Vagina (tissue), 2 donors: ENCODE results near the gene CRYAB. TPM values are rescaled to one million over a fixed set of nuclear protein-coding genes. Genes with fewer than 3 reads are reported as not detected.
A peak's percentile ranks its signal among the peaks of the same experiment; 100 is the strongest.

Experiments
- DNase-seq, 2 donors: peaks; one replicate each; pipeline ENCODE4 v3.0.0-alpha.2; 2017; ENCODE audit errors: extremely low spot score in 2 of 2
- H3K27ac ChIP-seq: fragments of 200-600 bp; sonication (generic); one replicate; pipeline ENCODE4 v1.5.1; 2019
- H3K27me3 ChIP-seq: fragments of 200-600 bp; sonication (generic); one replicate; pipeline ENCODE4 v1.5.1; 2019
- H3K36me3 ChIP-seq, 2 donors: fragments of 200-600 bp; sonication (generic); one replicate each; pipeline ENCODE4 v1.5.1; 2017 to 2019
- H3K4me1 ChIP-seq: fragments of 200-600 bp; sonication (generic); one replicate; pipeline ENCODE4 v1.5.1; 2019
- H3K4me3 ChIP-seq, 2 donors: fragments of 200-600 bp; sonication (generic); 1 replicate in 1 of 2; 2 replicates in 1 of 2; pipeline ENCODE4 v1.5.1; 2016 to 2019
- H3K9me3 ChIP-seq: fragments of 200-600 bp; sonication (generic); one replicate; pipeline ENCODE4 v1.5.1; 2019
- POLR2A ChIP-seq, 2 donors: fragments of 450-650 bp; IDR thresholded peaks; one replicate each; pipeline ENCODE4 v1.6.1; 2017; ENCODE audit warnings: antibody characterized with exemption in 2 of 2, mild to moderate bottlenecking in 2 of 2, moderate library complexity in 2 of 2
- POLR2AphosphoS5 ChIP-seq, 2 donors: sonication (generic); formaldehyde crosslinking; IDR thresholded peaks; one replicate each; pipeline ENCODE4 v1.9.0; 2017; ENCODE audit warnings: antibody characterized with exemption in 2 of 2, mild to moderate bottlenecking in 2 of 2, low read depth in 1 of 2; ENCODE audit not compliant: insufficient read depth in 1 of 2
- intact Hi-C: fragments of 100-400 bp; cut with DNase I; formaldehyde crosslinking; loops from one replicate; pipeline ENCODE4 v1.15.1; 2023
- total RNA-seq: library from RNA; depleted of rRNA; stranded (reverse); fragments of >200 nt; gene quantifications from one replicate; pipeline ENCODE4 v1.2.3, GENCODE V29; 2016
- TF ChIP-seq, protein P1 (sequence below), 3 experiments: fragments of 450-650 bp in 2 of 3; fragments of 200-600 bp in 1 of 3; sonication (generic) in 1 of 3; IDR thresholded peaks; one replicate each; pipeline ENCODE4 v1.5.1; 2017 to 2019; ENCODE audit warnings: antibody characterized with exemption in 3 of 3, mild to moderate bottlenecking in 2 of 3, moderate library complexity in 2 of 3

The CRYAB gene
- total RNA-seq, 1 donor from 2014 or later, result 161 TPM

DNA sequence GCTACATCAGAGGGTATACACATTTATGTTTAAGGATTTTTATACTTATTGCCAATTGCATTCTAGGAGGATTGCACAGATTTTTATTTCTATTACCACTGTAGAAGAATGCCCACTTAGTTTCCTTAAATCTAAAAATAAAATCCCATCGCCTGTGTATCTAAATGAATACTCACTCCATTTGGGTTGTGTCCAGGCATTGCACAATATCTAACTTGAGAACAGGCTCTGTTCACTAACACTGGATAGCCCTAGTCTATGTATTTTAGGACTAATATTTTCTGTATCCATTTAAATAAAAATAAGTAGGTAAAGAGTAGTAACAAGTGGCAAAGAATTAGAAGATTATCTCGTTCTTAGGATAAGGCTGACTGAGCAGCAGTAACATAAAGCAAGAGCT, 11.2 kb upstream of the CRYAB start:
- peaks cover 39% of the 10 kb centered on the region for H3K4me1 ChIP-seq
- H3K36me3 ChIP-seq, result no peaks in the 10 kb centered on the region
- TF ChIP-seq POLR2A (IDR thresholded peaks at IDR 0.05) (no peak), POLR2AphosphoS5 (IDR thresholded peaks at IDR 0.05; ENCODE audit: insufficient read depth in 1 of 2, low read depth in 1 of 2) (peak in 1 of 2 donors; percentile 96)
- H3K27ac ChIP-seq, result peak overlapping the region; percentile 89
- no peak overlapping the region for H3K4me3 ChIP-seq
- intact Hi-C loops, result loop anchor here (10.0 kb wide), 1 partner anchor 48 kb away; the partner anchor contains the start of genes ALG9, CFAP68 and FDXACB1
- DNase-seq, result no peak
- no peaks in the 10 kb centered on the region for H3K9me3 ChIP-seq
- no peaks in the 10 kb centered on the region for H3K27me3 ChIP-seq

DNA sequence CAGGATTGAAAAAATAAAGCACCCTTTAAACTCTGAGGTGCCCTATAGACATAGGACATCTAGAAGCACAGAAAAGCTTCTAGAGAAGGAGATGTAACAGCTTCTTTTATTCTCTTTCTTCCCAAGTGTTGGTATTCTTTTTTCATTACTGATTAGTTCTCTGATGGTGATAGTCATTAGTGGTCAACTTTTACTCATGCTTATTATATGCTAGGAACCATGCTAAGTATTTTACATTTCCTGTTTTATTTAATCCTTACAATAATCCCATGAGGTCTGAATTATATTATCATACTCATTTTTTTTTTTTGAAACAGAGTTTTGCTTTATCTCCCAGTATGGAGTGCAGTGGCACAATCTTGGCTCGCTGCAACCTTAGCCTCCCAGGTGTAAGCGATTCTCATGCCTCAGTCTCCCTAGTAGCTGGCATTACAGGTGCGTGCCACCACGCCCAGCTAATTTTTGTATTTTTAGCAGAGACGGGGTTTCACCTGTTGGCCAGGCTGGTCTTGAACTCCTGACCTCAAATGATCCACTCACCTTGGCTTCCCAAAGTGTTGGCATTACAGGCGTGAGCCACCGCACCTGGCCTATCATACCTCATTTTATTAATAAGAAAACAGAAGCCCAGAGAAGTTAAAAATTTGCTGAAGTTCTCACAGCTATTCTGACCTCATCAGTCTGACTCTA, 10.1 kb upstream of the CRYAB start:
- H3K4me1 ChIP-seq, result peaks cover 33% of the 10 kb centered on the region

DNA sequence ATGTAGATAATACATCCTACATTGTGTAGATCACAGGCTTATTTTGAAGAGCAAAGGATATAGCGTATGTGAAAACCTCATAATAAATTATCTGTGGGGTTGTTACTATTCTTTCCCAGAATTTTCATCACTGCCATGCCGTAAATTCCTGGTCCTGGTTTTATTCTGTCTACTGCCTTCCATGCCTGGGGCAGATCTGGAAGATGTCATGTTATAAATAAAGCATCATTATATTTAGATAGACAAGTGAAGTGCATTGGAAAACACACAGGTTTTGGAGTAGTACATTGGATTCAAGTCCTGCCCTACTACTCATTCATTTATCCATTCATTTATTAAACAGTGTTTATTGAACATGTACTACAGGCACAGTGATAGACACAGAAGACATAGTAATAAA, 9.3 kb upstream of the CRYAB start:
- no peaks in the 10 kb centered on the region for H3K9me3 ChIP-seq
- H3K4me1 ChIP-seq, result peaks cover 27% of the 10 kb centered on the region
- intact Hi-C loops, result loop anchor here (10.0 kb wide), 1 partner anchor 46 kb away; the partner anchor contains the start of genes ALG9, CFAP68 and FDXACB1
- H3K4me3 ChIP-seq, result no peak overlapping the region
- H3K27me3 ChIP-seq, result no peaks in the 10 kb centered on the region
- H3K27ac ChIP-seq, result no peak overlapping the region
- no peak for DNase-seq
- TF ChIP-seq, protein P1, sequence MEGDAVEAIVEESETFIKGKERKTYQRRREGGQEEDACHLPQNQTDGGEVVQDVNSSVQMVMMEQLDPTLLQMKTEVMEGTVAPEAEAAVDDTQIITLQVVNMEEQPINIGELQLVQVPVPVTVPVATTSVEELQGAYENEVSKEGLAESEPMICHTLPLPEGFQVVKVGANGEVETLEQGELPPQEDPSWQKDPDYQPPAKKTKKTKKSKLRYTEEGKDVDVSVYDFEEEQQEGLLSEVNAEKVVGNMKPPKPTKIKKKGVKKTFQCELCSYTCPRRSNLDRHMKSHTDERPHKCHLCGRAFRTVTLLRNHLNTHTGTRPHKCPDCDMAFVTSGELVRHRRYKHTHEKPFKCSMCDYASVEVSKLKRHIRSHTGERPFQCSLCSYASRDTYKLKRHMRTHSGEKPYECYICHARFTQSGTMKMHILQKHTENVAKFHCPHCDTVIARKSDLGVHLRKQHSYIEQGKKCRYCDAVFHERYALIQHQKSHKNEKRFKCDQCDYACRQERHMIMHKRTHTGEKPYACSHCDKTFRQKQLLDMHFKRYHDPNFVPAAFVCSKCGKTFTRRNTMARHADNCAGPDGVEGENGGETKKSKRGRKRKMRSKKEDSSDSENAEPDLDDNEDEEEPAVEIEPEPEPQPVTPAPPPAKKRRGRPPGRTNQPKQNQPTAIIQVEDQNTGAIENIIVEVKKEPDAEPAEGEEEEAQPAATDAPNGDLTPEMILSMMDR (IDR thresholded peaks at IDR 0.05), result no peak
- no peak for TF ChIP-seq POLR2AphosphoS5 (IDR thresholded peaks at IDR 0.05; ENCODE audit: insufficient read depth in 1 of 2, low read depth in 1 of 2)
- no peak for TF ChIP-seq POLR2A (IDR thresholded peaks at IDR 0.05)
- H3K36me3 ChIP-seq, result no peaks in the 10 kb centered on the region

More for the DNA sequence above, 10.1 kb upstream of the CRYAB start:
- no peaks in the 10 kb centered on the region for H3K9me3 ChIP-seq
- no peak overlapping the region for H3K27ac ChIP-seq
- H3K36me3 ChIP-seq, result no peaks in the 10 kb centered on the region
- intact Hi-C loops, result loop anchor here (10.0 kb wide), 1 partner anchor 47 kb away; the partner anchor contains the start of genes ALG9, CFAP68 and FDXACB1
- H3K27me3 ChIP-seq, result no peaks in the 10 kb centered on the region
- no peak overlapping the region for H3K4me3 ChIP-seq
- DNase-seq, result no peak
- TF ChIP-seq, protein P1 (IDR thresholded peaks at IDR 0.05), result no peak
- TF ChIP-seq POLR2A (IDR thresholded peaks at IDR 0.05) (no peak), POLR2AphosphoS5 (IDR thresholded peaks at IDR 0.05; ENCODE audit: insufficient read depth in 1 of 2, low read depth in 1 of 2) (no peak)

DNA sequence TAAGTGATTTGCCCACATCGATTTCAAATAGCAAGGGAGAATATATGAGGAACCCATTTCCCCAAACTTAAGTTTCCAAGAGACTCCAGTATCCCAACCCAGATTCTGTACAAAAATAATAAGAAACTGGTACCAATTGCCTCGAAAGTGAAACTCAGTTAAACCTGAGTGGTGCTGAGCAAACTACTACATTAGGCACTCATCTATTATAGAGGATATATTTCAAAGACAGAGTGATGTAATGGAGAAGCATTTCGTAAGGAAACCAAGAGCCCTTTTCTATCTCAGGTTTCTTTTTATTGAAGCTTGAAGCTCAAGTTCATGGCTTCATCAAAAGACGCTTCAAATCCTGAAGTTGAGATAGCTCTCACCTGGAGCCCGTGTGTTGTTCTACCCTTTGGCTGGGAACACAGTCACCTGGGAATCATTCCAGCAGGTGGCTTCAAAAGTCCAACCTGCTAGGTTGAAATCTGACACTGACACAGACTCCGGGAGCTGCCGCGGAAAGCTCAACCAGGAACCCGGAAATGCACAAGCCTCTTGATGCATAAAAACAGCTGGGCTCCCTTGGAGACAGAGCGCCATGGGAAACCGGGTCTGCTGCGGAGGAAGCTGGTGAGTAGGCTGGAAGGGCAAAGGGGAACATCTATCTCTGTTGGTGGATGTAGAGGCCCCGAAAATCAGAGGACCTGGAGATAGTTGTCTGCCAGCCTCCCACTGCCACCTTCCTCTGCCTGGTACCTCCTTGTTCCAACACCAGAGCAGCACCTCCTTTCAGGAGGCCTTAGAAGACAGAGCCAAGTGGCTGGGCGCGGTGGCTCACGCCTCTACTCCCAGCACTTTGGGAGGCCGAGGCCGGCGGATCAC, 7.1 kb upstream of the CRYAB start, which contains the start of gene C11orf52:
C11orf52 (plus strand) TSS at position 524 of the 867 bp plus-strand sequence; CDS start at position 584, 60 bp downstream.
- Histone ChIP-seq H3K9me3 (no peaks in the 10 kb centered on the region), H3K36me3 (no peaks in the 10 kb centered on the region), H3K27me3 (no peaks in the 10 kb centered on the region), H3K4me3 (peak within 1 kb of the TSS in 1 of 2 donors; percentile 15), H3K4me1 (peaks cover 32% of the 10 kb centered on the region), H3K27ac (peak within 1 kb of the TSS; percentile 50)
- no peak for DNase-seq
- intact Hi-C loops, result no loop called here
- TF ChIP-seq POLR2AphosphoS5 (IDR thresholded peaks at IDR 0.05; ENCODE audit: insufficient read depth in 1 of 2, low read depth in 1 of 2), result peak in 1 of 2 donors; percentile 54
- TF ChIP-seq, protein P1 (IDR thresholded peaks at IDR 0.05), result no peak

DNA sequence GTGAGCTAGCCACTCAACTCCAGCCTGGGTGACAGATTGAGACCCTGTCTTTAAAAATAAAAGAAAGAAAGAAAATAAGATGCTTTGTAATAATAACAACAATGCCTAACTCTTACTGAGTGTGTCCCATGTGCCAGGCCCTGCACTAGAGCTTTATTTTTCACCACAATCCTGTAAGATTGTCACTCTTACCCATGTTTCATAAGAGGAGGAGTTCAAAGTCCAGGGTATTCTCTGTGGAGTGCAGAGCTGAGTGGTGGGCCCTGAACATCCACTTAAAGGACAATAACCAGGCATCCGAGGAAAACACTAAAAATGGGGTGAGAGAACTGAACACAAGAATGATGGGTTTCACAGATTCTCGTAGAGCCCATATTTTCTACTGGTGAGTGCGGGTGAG, 6.2 kb upstream of the CRYAB start:
- intact Hi-C loops, result no loop called here
- no peaks in the 10 kb centered on the region for H3K27me3 ChIP-seq
- H3K27ac ChIP-seq, result peak overlapping the region; percentile 50
- peaks cover 29% of the 10 kb centered on the region for H3K4me1 ChIP-seq
- H3K9me3 ChIP-seq, result no peaks in the 10 kb centered on the region
- H3K36me3 ChIP-seq, result no peaks in the 10 kb centered on the region
- no peak overlapping the region for H3K4me3 ChIP-seq
- no peak for DNase-seq
- TF ChIP-seq, protein P1 (IDR thresholded peaks at IDR 0.05), result no peak
- TF ChIP-seq POLR2AphosphoS5 (IDR thresholded peaks at IDR 0.05; ENCODE audit: insufficient read depth in 1 of 2, low read depth in 1 of 2) (no peak), POLR2A (IDR thresholded peaks at IDR 0.05) (no peak)
